Measurements from ENCODE around the gene ADAMTS10. TPM values are rescaled to one million over a fixed set of nuclear protein-coding genes. Genes with fewer than 3 reads are reported as not detected.

The ADAMTS10 gene
- total RNA-seq, 2 experiments from 2014 or later, result 67.5 to 72.9 TPM

DNA sequence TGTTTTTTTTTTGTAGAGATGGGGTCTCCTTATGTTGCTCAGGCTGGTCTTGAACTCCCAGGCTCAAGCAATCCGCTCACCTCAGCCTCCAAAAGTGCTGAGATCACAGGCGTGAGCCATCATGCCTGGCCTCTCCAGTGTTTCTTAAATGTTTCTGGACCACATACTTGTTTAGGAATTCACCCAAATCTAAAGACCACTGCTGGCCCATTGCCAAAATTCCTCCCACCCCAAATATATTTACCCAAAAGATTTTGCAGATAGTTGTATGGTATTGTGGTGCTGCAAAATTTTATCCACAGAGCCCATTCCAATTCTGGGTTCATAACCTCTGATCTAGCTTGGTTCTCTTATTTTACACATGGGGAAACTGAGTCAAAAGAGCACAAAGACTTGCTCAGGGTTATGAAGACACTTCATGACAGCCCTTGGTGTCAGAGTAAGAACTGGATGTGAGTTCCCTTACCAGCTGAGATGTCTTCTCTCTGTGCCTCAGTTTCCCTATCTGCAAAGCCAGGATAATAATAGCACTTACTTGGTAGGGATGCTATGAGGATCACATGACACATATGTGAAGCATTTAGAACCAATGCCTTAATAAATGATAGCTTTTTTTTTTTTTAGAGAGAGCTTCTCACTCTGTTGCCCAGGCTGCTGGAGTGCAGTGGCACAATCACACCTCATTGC is 30.8 kb upstream of the ADAMTS10 start:
- intact Hi-C loops (cut with DNase I, micrococcal nuclease), result loop anchor here (5.0 kb wide), 1 partner anchor 229 kb away; the partner anchor contains the start of gene MARCHF2 (in 2 of the 2)
- H3K9me3 ChIP-seq (ENCODE audit: control insufficient read depth in 1 of 2, insufficient read depth in 1 of 2, low read length in 2 of 2), result no peaks in the 10 kb centered on the region
- no peaks in the 10 kb centered on the region for H3K36me3 Mint-ChIP-seq (ENCODE audit: low read depth)
- ChIA-PET POLR2A (interaction anchor here (1.0 to 1.3 kb wide), 5 partner anchors 24 to 298 kb away, joined by 3 to 6 read pairs (median 4); no protein-coding TSS in a partner anchor), CTCF (interaction anchor here (0.7 to 5.0 kb wide), 9 partner anchors 9 to 287 kb away, joined by 3 to 21 read pairs (median 5); no protein-coding TSS in a partner anchor)
- TF ChIP-seq, protein P1, sequence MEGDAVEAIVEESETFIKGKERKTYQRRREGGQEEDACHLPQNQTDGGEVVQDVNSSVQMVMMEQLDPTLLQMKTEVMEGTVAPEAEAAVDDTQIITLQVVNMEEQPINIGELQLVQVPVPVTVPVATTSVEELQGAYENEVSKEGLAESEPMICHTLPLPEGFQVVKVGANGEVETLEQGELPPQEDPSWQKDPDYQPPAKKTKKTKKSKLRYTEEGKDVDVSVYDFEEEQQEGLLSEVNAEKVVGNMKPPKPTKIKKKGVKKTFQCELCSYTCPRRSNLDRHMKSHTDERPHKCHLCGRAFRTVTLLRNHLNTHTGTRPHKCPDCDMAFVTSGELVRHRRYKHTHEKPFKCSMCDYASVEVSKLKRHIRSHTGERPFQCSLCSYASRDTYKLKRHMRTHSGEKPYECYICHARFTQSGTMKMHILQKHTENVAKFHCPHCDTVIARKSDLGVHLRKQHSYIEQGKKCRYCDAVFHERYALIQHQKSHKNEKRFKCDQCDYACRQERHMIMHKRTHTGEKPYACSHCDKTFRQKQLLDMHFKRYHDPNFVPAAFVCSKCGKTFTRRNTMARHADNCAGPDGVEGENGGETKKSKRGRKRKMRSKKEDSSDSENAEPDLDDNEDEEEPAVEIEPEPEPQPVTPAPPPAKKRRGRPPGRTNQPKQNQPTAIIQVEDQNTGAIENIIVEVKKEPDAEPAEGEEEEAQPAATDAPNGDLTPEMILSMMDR (IDR thresholded peaks at IDR 0.05), result no peak
- no peak overlapping the region for H3K27ac Mint-ChIP-seq
- H3K27me3 Mint-ChIP-seq, result peaks cover 39% of the 10 kb centered on the region
- no peaks in the 10 kb centered on the region for H3K9me3 Mint-ChIP-seq
- peaks cover 0 to 7% of the 10 kb centered on the region in 2 experiments for H3K27me3 ChIP-seq (ENCODE audit: control insufficient read depth in 1 of 2, insufficient read depth in 2 of 2, low read length in 2 of 2)
- ATAC-seq (ENCODE audit: poor library complexity) (no peak), DNase-seq (no peak)
- H3K4me3 Mint-ChIP-seq, result no peak overlapping the region
- H3K4me3 ChIP-seq (ENCODE audit: low read length), result no peak overlapping the region
- H3K4me1 Mint-ChIP-seq (ENCODE audit: low read depth), result no peaks in the 10 kb centered on the region
- peaks cover 11% of the 10 kb centered on the region for H3K4me1 ChIP-seq (ENCODE audit: insufficient read depth, low read length)
- no peaks in the 10 kb centered on the region for H3K36me3 ChIP-seq (ENCODE audit: insufficient read depth, low read length)
- no peak overlapping the region for H3K27ac ChIP-seq (ENCODE audit: low read depth in 1 of 2, low read length in 2 of 2)

DNA sequence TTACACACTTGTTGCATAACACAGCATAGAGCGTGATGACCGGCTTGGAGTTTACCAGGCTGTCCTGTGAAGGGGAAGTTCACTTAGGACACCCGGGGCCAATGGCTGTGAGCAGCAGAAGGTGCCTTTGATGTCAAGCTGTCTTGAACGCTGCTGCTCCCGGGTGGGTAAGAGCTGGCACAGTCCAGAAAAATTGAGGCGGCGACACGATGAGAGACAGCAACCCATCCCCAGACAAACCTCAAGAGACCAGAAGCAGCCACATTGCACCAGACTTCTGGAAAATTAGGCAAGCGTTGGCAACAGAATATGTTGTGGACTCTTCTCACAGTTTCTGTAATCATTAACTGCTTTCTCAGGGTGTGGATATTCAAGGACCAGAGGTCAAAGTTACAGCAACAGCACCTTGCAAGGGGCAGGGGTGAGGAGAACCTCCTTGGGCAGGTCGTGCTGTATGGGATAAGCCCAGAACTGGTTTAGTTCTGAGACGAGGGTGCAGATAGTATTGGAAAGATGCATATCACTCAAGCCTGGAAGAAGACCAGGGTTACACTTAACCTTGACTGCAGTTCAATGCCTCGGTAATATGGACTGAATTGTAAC is 30.0 kb upstream of the ADAMTS10 start:
- Mint-ChIP-seq H3K27me3 (peaks cover 39% of the 10 kb centered on the region), H3K27ac (no peak overlapping the region), H3K4me1 (ENCODE audit: low read depth) (no peaks in the 10 kb centered on the region), H3K4me3 (no peak overlapping the region), H3K36me3 (ENCODE audit: low read depth) (no peaks in the 10 kb centered on the region), H3K9me3 (no peaks in the 10 kb centered on the region)
- CTCF ChIA-PET, result interaction anchor here (5.0 kb wide), 1 partner anchor 60 kb away, joined by 21 read pairs; no protein-coding TSS in a partner anchor
- no peak for ATAC-seq (ENCODE audit: poor library complexity)
- peaks cover 11% of the 10 kb centered on the region for H3K4me1 ChIP-seq (ENCODE audit: insufficient read depth, low read length)
- DNase-seq, result peak in 3 of 14 experiments; percentile 29 to 71 (median 63)
- peaks cover 0 to 7% of the 10 kb centered on the region in 2 experiments for H3K27me3 ChIP-seq (ENCODE audit: control insufficient read depth in 1 of 2, insufficient read depth in 2 of 2, low read length in 2 of 2)
- no peaks in the 10 kb centered on the region for H3K36me3 ChIP-seq (ENCODE audit: insufficient read depth, low read length)
- TF ChIP-seq, protein P1 (IDR thresholded peaks at IDR 0.05), result no peak
- H3K27ac ChIP-seq (ENCODE audit: low read depth in 1 of 2, low read length in 2 of 2), result no peak overlapping the region
- no peak overlapping the region for H3K4me3 ChIP-seq (ENCODE audit: low read length)
- POLR2A ChIA-PET, result no interaction called here
- H3K9me3 ChIP-seq (ENCODE audit: control insufficient read depth in 1 of 2, insufficient read depth in 1 of 2, low read length in 2 of 2), result no peaks in the 10 kb centered on the region
- intact Hi-C loops (cut with DNase I, micrococcal nuclease), result loop anchor here (5.0 kb wide), 1 partner anchor 228 kb away; the partner anchor contains the start of gene MARCHF2 (in 2 of the 2)

DNA sequence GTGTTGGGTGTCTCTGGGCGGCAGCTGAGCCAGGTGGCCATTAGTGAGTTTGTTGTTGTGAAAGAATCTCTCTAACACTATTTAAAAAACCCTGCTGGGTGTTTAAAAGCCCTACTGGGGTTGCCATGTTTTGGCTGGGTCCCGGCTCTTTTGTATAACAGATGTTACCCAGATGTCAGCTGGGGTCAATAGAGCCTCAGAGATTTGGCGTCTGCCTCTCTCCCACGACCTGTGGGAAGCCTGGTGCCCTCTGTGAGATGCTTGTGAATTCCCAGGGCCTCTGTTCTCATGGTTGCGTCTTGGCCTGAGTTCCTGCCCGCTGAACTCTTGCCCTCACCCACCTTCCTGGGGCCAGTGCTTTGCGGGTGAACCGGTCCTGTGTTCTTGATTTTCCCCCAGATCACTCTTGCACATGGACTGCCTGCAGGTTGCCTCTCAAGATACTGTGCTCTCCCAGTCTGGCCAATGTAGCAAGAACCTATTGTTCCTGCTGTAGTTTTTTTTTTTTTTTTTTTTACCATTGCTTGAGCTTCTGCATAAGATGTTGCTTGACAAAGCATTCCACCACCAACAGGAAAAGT is 29.4 kb upstream of the ADAMTS10 start:
- H3K27ac Mint-ChIP-seq, result no peak overlapping the region
- Histone ChIP-seq H3K27me3 (ENCODE audit: control insufficient read depth in 1 of 2, insufficient read depth in 2 of 2, low read length in 2 of 2) (peaks cover 0 to 7% of the 10 kb centered on the region in 2 experiments), H3K4me1 (ENCODE audit: insufficient read depth, low read length) (peaks cover 11% of the 10 kb centered on the region), H3K4me3 (ENCODE audit: low read length) (no peak overlapping the region), H3K36me3 (ENCODE audit: insufficient read depth, low read length) (no peaks in the 10 kb centered on the region), H3K9me3 (ENCODE audit: control insufficient read depth in 1 of 2, insufficient read depth in 1 of 2, low read length in 2 of 2) (no peaks in the 10 kb centered on the region), H3K27ac (ENCODE audit: low read depth in 1 of 2, low read length in 2 of 2) (no peak overlapping the region)
- H3K36me3 Mint-ChIP-seq (ENCODE audit: low read depth), result no peaks in the 10 kb centered on the region
- H3K4me1 Mint-ChIP-seq (ENCODE audit: low read depth), result no peaks in the 10 kb centered on the region
- intact Hi-C loops (cut with DNase I, micrococcal nuclease), result loop anchor here (5.0 kb wide), 1 partner anchor 228 kb away; the partner anchor contains the start of gene MARCHF2 (in 2 of the 2)
- ATAC-seq (ENCODE audit: poor library complexity) (no peak), DNase-seq (no peak)
- no peaks in the 10 kb centered on the region for H3K9me3 Mint-ChIP-seq
- CTCF ChIA-PET, result no interaction called here
- no peak overlapping the region for H3K4me3 Mint-ChIP-seq
- POLR2A ChIA-PET, result no interaction called here
- peaks cover 39% of the 10 kb centered on the region for H3K27me3 Mint-ChIP-seq
- TF ChIP-seq, protein P1 (IDR thresholded peaks at IDR 0.05), result no peak

Measured in CD4-positive, alpha-beta T cell (primary cell).